Upper lobe of right lung (tissue), 1 donor: ENCODE measurements around the gene UCN. TPM values are rescaled to one million over a fixed set of nuclear protein-coding genes. Genes with fewer than 3 reads are reported as not detected.
"Not testable (repeated sequence)": the region's sequence is repeated elsewhere in the genome, so short reads cannot be mapped to it uniquely, and the experiment has no call there.

ENCODE experiments used
- ATAC-seq: fragments of 200-7000 bp; cut with Tn5 transposase; one replicate; pipeline ENCODE4 v1.9.1; 2020; ENCODE audit warnings: mild to moderate bottlenecking, moderate library complexity
- DNase-seq: peaks from one replicate; pipeline ENCODE4 v3.0.0-alpha.2; 2020
- H3K27ac ChIP-seq: fragments of 200-600 bp; one replicate; pipeline ENCODE4 v1.8.0; 2022
- H3K27me3 ChIP-seq: fragments of 200-600 bp; one replicate; pipeline ENCODE4 v1.8.0; 2022; ENCODE audit warnings: mild to moderate bottlenecking
- H3K36me3 ChIP-seq: fragments of 200-600 bp; one replicate; pipeline ENCODE4 v1.8.0; 2022
- H3K4me1 ChIP-seq: fragments of 200-600 bp; one replicate; pipeline ENCODE4 v1.8.0; 2022
- H3K4me3 ChIP-seq: fragments of 200-600 bp; one replicate; pipeline ENCODE4 v1.8.0; 2022; ENCODE audit warnings: mild to moderate bottlenecking
- H3K9me3 ChIP-seq: fragments of 200-600 bp; one replicate; pipeline ENCODE4 v1.8.0; 2022
- CTCF ChIP-seq: fragments of 200-600 bp; IDR thresholded peaks from one replicate; pipeline ENCODE4 v1.8.0; 2022; ENCODE audit warnings: antibody characterized with exemption
- intact Hi-C: fragments of 100-400 bp; cut with DNase I; formaldehyde crosslinking; loops from one replicate; pipeline ENCODE4 v1.11.0; 2022
- total RNA-seq: library from RNA; stranded (reverse); fragmentation: NEBNext Ultra II Directional; extraction: Animal tissue kit (Norgen Biotek cat#: 25700); gene quantifications from one replicate; pipeline ENCODE4 v1.2.1, GENCODE V29; 2021
- donor health status: DM: no; HTN: yes; CAD: no; lungs with severe emphysema.

Gene UCN
- total RNA-seq, 1 donor from 2014 or later = 2.8 TPM

- TF ChIP-seq CTCF = no peak
- Histone ChIP-seq H3K27me3 (no peaks in the 10 kb centered on the region), H3K36me3 (peaks cover 38% of the 10 kb centered on the region), H3K4me1 (peaks cover 15% of the 10 kb centered on the region), H3K27ac (no peak overlapping the region), H3K9me3 (no peaks in the 10 kb centered on the region), H3K4me3 (no peak overlapping the region)
- no peak for DNase-seq
- ATAC-seq = no peak
- intact Hi-C loops = no loop called here
These were observed 16.5 kb upstream of the UCN start for GRCh38 chr2:27324720-27325119.

- ATAC-seq = no peak
These were observed 15.5 kb upstream of the UCN start for GRCh38 chr2:27323596-27324285.

GRCh38 chr2:27322766-27323595 lies 14.7 kb upstream of the UCN start, which contains the start of gene MPV17:
Gene MPV17, minus strand, starts transcription at chr2:27323097. Its CDS starts 580 bp downstream, at chr2:27322517.
- H3K27ac ChIP-seq = peak within 1 kb of the TSS; percentile 99
- peak; percentile 95 for ATAC-seq

More at GRCh38 chr2:27323596-27324285, 15.5 kb upstream of the UCN start:
- Histone ChIP-seq H3K9me3 (no peaks in the 10 kb centered on the region), H3K27me3 (no peaks in the 10 kb centered on the region), H3K27ac (peak overlapping the region; percentile 99), H3K36me3 (peaks cover 29% of the 10 kb centered on the region), H3K4me1 (peaks cover 15% of the 10 kb centered on the region), H3K4me3 (peak overlapping the region; percentile 95)
- TF ChIP-seq CTCF = no peak
- intact Hi-C loops = no loop called here
- DNase-seq = no peak

GRCh38 chr2:27322301-27322765 lies 14.1 kb upstream of the UCN start:
- intact Hi-C loops = no loop called here
- Histone ChIP-seq H3K27ac (peak overlapping the region; percentile 99), H3K4me3 (peak overlapping the region; percentile 95), H3K4me1 (peaks cover 15% of the 10 kb centered on the region), H3K36me3 (peaks cover 20% of the 10 kb centered on the region), H3K9me3 (no peaks in the 10 kb centered on the region), H3K27me3 (no peaks in the 10 kb centered on the region)
- TF ChIP-seq CTCF = no peak
- no peak for DNase-seq
- peak; percentile 36 for ATAC-seq

More at GRCh38 chr2:27322766-27323595, 14.7 kb upstream of the UCN start, which contains the start of gene MPV17:
- H3K4me3 ChIP-seq = peak within 1 kb of the TSS; percentile 95
- H3K4me1 ChIP-seq = peaks cover 15% of the 10 kb centered on the region
- no peaks in the 10 kb centered on the region for H3K27me3 ChIP-seq
- TF ChIP-seq CTCF = no peak
- H3K36me3 ChIP-seq = peaks cover 21% of the 10 kb centered on the region
- no peaks in the 10 kb centered on the region for H3K9me3 ChIP-seq
- peak; percentile 96 for DNase-seq
- intact Hi-C loops = no loop called here

- Histone ChIP-seq H3K4me3 (no peak overlapping the region), H3K9me3 (no peaks in the 10 kb centered on the region)
These were observed 12.8 kb upstream of the UCN start for GRCh38 chr2:27320958-27321543.

GRCh38 chr2:27319839-27320238 lies 11.6 kb upstream of the UCN start:
- Histone ChIP-seq H3K36me3 (peaks cover 13% of the 10 kb centered on the region), H3K4me1 (peaks cover 15% of the 10 kb centered on the region)
- DNase-seq, H3K27ac ChIP-seq, intact Hi-C loops, H3K4me3 ChIP-seq, H3K27me3 ChIP-seq, ATAC-seq, H3K9me3 ChIP-seq: not testable (repeated sequence)

More at GRCh38 chr2:27320958-27321543, 12.8 kb upstream of the UCN start:
- no peaks in the 10 kb centered on the region for H3K27me3 ChIP-seq
- ATAC-seq = peak; percentile 58
- H3K27ac ChIP-seq = peak overlapping the region; percentile 36
- TF ChIP-seq CTCF = no peak
- peak; percentile 76 for DNase-seq
- intact Hi-C loops = no loop called here
- H3K36me3 ChIP-seq = peaks cover 8% of the 10 kb centered on the region
- H3K4me1 ChIP-seq = peaks cover 15% of the 10 kb centered on the region
